Smooth muscle cell (in vitro differentiated cells): ENCODE measurements around the gene MAGI1. TPM values are rescaled to one million over a fixed set of nuclear protein-coding genes. Genes with fewer than 3 reads are reported as not detected.

Experiments used
- DNase-seq: peaks from one replicate; lab custom pipeline; 2025; ENCODE audit not compliant: unreplicated experiment; lab: John Stamatoyannopoulos, UW
- H2AFZ ChIP-seq: fragments of 200-600 bp; sonication (generic); 2 replicates; pipeline ENCODE4 v1.6.0; 2016; ENCODE audit warnings: antibody characterized with exemption, low read depth, mild to moderate bottlenecking
- H3F3A ChIP-seq: fragments of 200-600 bp; sonication (generic); 2 replicates; pipeline ENCODE4 v1.6.0; 2017; ENCODE audit warnings: antibody characterized with exemption, low read depth
- H3K27ac ChIP-seq: fragments of 200-600 bp; sonication (generic); 2 replicates; pipeline ENCODE4 v1.5.1; 2016; ENCODE audit warnings: low read depth, mild to moderate bottlenecking
- H3K27me3 ChIP-seq: fragments of 200-600 bp; sonication (generic); 2 replicates; pipeline ENCODE4 v1.6.1; 2016; ENCODE audit warnings: low read depth, mild to moderate bottlenecking
- H3K36me3 ChIP-seq: fragments of 200-600 bp; sonication (generic); 2 replicates; pipeline ENCODE4 v1.5.1; 2016; ENCODE audit warnings: low read depth
- H3K4me1 ChIP-seq: fragments of 200-600 bp; sonication (generic); 2 replicates; pipeline ENCODE4 v1.5.1; 2016; ENCODE audit warnings: low read depth
- H3K4me2 ChIP-seq: fragments of 200-600 bp; sonication (generic); 2 replicates; pipeline ENCODE4 v1.6.0; 2016; ENCODE audit warnings: mild to moderate bottlenecking
- H3K4me3 ChIP-seq: fragments of 200-600 bp; sonication (generic); 2 replicates; pipeline ENCODE4 v1.5.1; 2016; ENCODE audit warnings: mild to moderate bottlenecking
- H3K79me2 ChIP-seq: fragments of 200-600 bp; sonication (generic); 2 replicates; pipeline ENCODE4 v1.6.0; 2016; ENCODE audit warnings: low read depth, mild to moderate bottlenecking
- H3K9ac ChIP-seq: fragments of 200-600 bp; sonication (generic); 2 replicates; pipeline ENCODE4 v1.6.0; 2016; ENCODE audit warnings: low read depth
- H3K9me3 ChIP-seq: fragments of 200-600 bp; sonication (generic); replicated peaks from 2 replicates; pipeline ENCODE4 v1.5.1; 2016; ENCODE audit warnings: low read depth
- H4K20me1 ChIP-seq: fragments of 200-600 bp; sonication (generic); 2 replicates; pipeline ENCODE4 v1.6.0; 2016; ENCODE audit warnings: low read depth
- CTCF ChIP-seq: fragments of 200-600 bp; sonication (generic); IDR thresholded peaks from 2 replicates; pipeline ENCODE4 v1.5.1; 2017; ENCODE audit warnings: borderline replicate concordance, mild to moderate bottlenecking, antibody characterized with exemption; ENCODE audit not compliant: insufficient read depth, poor library complexity, severe bottlenecking
- WGBS: methylation state at CpG from one replicate; pipeline ENCODE4 v1.1.7; 2016; ENCODE audit warnings: low lambda C conversion rate; 5-methylcytosine and 5-hydroxymethylcytosine counted together
- polyA plus RNA-seq: library from polyadenylated mRNA; unstranded; fragments of >200 nt; fragmentation: Nextera tagmentation; extraction: Ambion mirVana; gene quantifications from 2 replicates; pipeline ENCODE4 v1.2.1, GENCODE V29; 2016
- total RNA-seq: library from RNA; depleted of rRNA; stranded (reverse); fragments of >200 nt; gene quantifications from 2 replicates; pipeline ENCODE4 v1.2.3, GENCODE V29; 2014

The MAGI1 gene
- total and polyA plus RNA-seq, 2 experiments from 2014 or later = 9.9 to 23.3 TPM

- 96% methylated on average over 5 of the region's 5 CpGs for WGBS
- TF ChIP-seq CTCF = no peak
- H3F3A ChIP-seq = no peaks in the 10 kb centered on the region
- H3K79me2 ChIP-seq = no peaks in the 10 kb centered on the region
- H2AFZ ChIP-seq = no peak overlapping the region
- H3K4me1 ChIP-seq = no peaks in the 10 kb centered on the region
- no peaks in the 10 kb centered on the region for H3K9me3 ChIP-seq
- H4K20me1 ChIP-seq = peaks cover 47% of the 10 kb centered on the region
- H3K36me3 ChIP-seq = no peaks in the 10 kb centered on the region
- no peak overlapping the region for H3K4me2 ChIP-seq
- no peak for DNase-seq
- no peak overlapping the region for H3K4me3 ChIP-seq
- no peak overlapping the region for H3K9ac ChIP-seq
- no peak overlapping the region for H3K27ac ChIP-seq
- no peaks in the 10 kb centered on the region for H3K27me3 ChIP-seq
Measured at GRCh38 chr3:65660000-65660598, 378.6 kb downstream of the MAGI1 start.

DNA sequence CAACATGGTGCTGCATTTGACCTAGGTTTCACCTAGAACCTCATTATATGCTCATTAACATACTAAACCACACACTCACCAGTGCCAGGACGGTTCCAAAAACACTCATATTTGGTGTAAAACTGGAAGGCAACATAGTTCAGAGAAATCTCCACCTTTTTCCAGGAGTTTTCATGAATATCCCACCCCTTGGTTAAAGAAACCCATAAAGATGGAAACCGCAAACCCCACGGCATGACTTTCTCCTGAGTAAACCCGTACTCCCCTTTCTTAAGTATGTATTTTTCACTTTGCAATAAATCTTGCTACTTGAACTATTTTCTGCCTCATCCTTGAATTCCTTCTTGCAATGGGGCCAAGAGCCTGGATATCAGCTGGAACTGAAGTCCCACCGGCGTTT, 379.3 kb downstream of the MAGI1 start:
- no peak for TF ChIP-seq CTCF
- Histone ChIP-seq H3K4me1 (no peaks in the 10 kb centered on the region), H3K27me3 (no peaks in the 10 kb centered on the region), H3K36me3 (no peaks in the 10 kb centered on the region), H3K4me3 (no peak overlapping the region), H4K20me1 (peaks cover 43% of the 10 kb centered on the region), H3F3A (no peaks in the 10 kb centered on the region), H2AFZ (no peak overlapping the region), H3K4me2 (no peak overlapping the region), H3K9ac (no peak overlapping the region), H3K9me3 (no peaks in the 10 kb centered on the region), H3K27ac (no peak overlapping the region), H3K79me2 (no peaks in the 10 kb centered on the region)
- DNase-seq = no peak
- 97% methylated on average over 6 of the region's 6 CpGs for WGBS

GRCh38 chr3:65658401-65658800, 380.3 kb downstream of the MAGI1 start:
- no peaks in the 10 kb centered on the region for H3K27me3 ChIP-seq
- no peak overlapping the region for H3K4me3 ChIP-seq
- H3K79me2 ChIP-seq = no peaks in the 10 kb centered on the region
- no peak overlapping the region for H3K27ac ChIP-seq
- H3F3A ChIP-seq = no peaks in the 10 kb centered on the region
- DNase-seq = no peak
- no peaks in the 10 kb centered on the region for H3K36me3 ChIP-seq
- H3K9me3 ChIP-seq = no peaks in the 10 kb centered on the region
- no peak overlapping the region for H3K4me2 ChIP-seq
- WGBS = 80% methylated on average over 2 of the region's 2 CpGs
- H2AFZ ChIP-seq = no peak overlapping the region
- peaks cover 38% of the 10 kb centered on the region for H4K20me1 ChIP-seq
- no peak for TF ChIP-seq CTCF
- no peaks in the 10 kb centered on the region for H3K4me1 ChIP-seq
- no peak overlapping the region for H3K9ac ChIP-seq

DNA sequence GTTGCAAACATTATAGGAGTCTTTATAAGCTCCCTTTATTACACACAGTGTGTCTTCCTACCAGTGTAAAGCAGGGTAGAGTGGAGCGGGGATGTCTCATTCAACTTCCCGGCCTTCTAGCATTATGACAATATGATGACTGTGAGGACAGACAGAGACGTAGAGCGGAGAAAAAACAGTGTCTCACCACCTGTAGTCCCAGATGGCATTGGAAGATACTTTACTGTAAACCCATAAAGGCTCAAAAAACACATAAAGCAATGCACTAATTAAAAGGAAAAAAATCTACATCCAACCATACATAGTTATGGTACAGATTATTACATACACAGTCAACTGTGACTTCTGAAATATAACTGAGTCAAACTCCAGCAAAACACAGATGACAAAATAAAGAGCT, 383.7 kb downstream of the MAGI1 start:
- peaks cover 37% of the 10 kb centered on the region for H4K20me1 ChIP-seq
- H3K4me3 ChIP-seq = no peak overlapping the region
- no peaks in the 10 kb centered on the region for H3F3A ChIP-seq
- H3K9ac ChIP-seq = no peak overlapping the region
- no peak for TF ChIP-seq CTCF
- no peaks in the 10 kb centered on the region for H3K27me3 ChIP-seq
- 96% methylated on average over 4 of the region's 4 CpGs for WGBS
- H3K36me3 ChIP-seq = no peaks in the 10 kb centered on the region
- peaks cover 7% of the 10 kb centered on the region for H3K79me2 ChIP-seq
- peaks cover 3% of the 10 kb centered on the region for H3K9me3 ChIP-seq
- H2AFZ ChIP-seq = no peak overlapping the region
- H3K4me1 ChIP-seq = no peaks in the 10 kb centered on the region
- no peak for DNase-seq
- H3K4me2 ChIP-seq = no peak overlapping the region
- no peak overlapping the region for H3K27ac ChIP-seq
